Right ventricle myocardium inferior (tissue), 1 donor: ENCODE results near the gene HTT. TPM values are rescaled to one million over a fixed set of nuclear protein-coding genes. Genes with fewer than 3 reads are reported as not detected.

Source experiments
- ATAC-seq: fragments of 200-7000 bp; cut with Tn5 transposase; one replicate; pipeline ENCODE4 v1.9.1; 2020; ENCODE audit warnings: mild to moderate bottlenecking, moderate library complexity
- DNase-seq: peaks from one replicate; pipeline ENCODE4 v3.0.0; 2021; ENCODE audit errors: missing footprints
- intact Hi-C: fragments of 100-400 bp; cut with DNase I; formaldehyde crosslinking; loops from one replicate; pipeline ENCODE4 v1.11.0; 2022
- long read RNA-seq: library from polyadenylated mRNA; unstranded; transcript quantifications from one replicate; pipeline ENCODE4 v2.0.0, GENCODE V29; 2021
- total RNA-seq: library from RNA; stranded (reverse); fragmentation: NEBNext Ultra II Directional; extraction: Animal tissue kit (Norgen Biotek cat#: 25700); gene quantifications from one replicate; pipeline ENCODE4 v1.2.1, GENCODE V29; 2021
- donor health status: DM: no; HTN: yes; CAD: no; lungs with severe emphysema.

Gene HTT
- 24.2 TPM for total RNA-seq
- long read RNA-seq, partial matches to known transcripts: 4 of 7 reads
- long read RNA-seq, other reads (novel, unspliced or antisense): 3 of 7 reads

GRCh38 chr4:3074078-3074845 lies at the start of gene HTT, which contains the start of gene HTT-AS:
TSS of gene HTT (plus strand) at chr4:3074681. CDS start at chr4:3074826, 145 bp downstream.
TSS of gene HTT-AS (minus strand) at chr4:3074538.
- intact Hi-C loops: loop anchor here (10.0 kb wide), 1 partner anchor 539 kb away; the partner anchor contains the start of gene FAM193A
- DNase-seq (peak; percentile 98), ATAC-seq (peak; percentile 93)

- intact Hi-C loops: no loop called here
- DNase-seq (no peak), ATAC-seq (no peak)
Measured at GRCh38 chr4:3025881-3026280, 48.6 kb upstream of the HTT start.

- ATAC-seq (no peak), DNase-seq (no peak)
- intact Hi-C loops: no loop called here
Measured at GRCh38 chr4:3026540-3026939, 47.9 kb upstream of the HTT start.

GRCh38 chr4:3029464-3029863 lies 45.0 kb upstream of the HTT start:
- no peak for ATAC-seq
- intact Hi-C loops: no loop called here
- DNase-seq: no peak

- intact Hi-C loops: no loop called here
- no peak for ATAC-seq
- no peak for DNase-seq
Measured at GRCh38 chr4:3030566-3031356, 43.7 kb upstream of the HTT start.

GRCh38 chr4:3031357-3032082 lies 43.0 kb upstream of the HTT start:
- intact Hi-C loops: no loop called here
- DNase-seq: no peak
- ATAC-seq: peak; percentile 31

GRCh38 chr4:3034231-3034630 lies 40.2 kb upstream of the HTT start:
- intact Hi-C loops: no loop called here
- ATAC-seq (no peak), DNase-seq (no peak)

- intact Hi-C loops: loop anchor here (5.0 kb wide), 1 partner anchor 273 kb away; no protein-coding TSS in a partner anchor
- DNase-seq (no peak), ATAC-seq (no peak)
Measured at GRCh38 chr4:3035249-3035648, 39.2 kb upstream of the HTT start.

- no peak for ATAC-seq
- intact Hi-C loops: loop anchor here (5.0 kb wide), 1 partner anchor 273 kb away; no protein-coding TSS in a partner anchor
- DNase-seq: no peak
Measured at GRCh38 chr4:3035674-3036073, 38.8 kb upstream of the HTT start.

- ATAC-seq: no peak
- no peak for DNase-seq
- intact Hi-C loops: loop anchor here (5.0 kb wide), 1 partner anchor 274 kb away; no protein-coding TSS in a partner anchor
Measured at GRCh38 chr4:3036131-3036952, 38.1 kb upstream of the HTT start.

GRCh38 chr4:3037957-3038461 lies 36.5 kb upstream of the HTT start:
- ATAC-seq (peak; percentile 58), DNase-seq (peak; percentile 82)
- intact Hi-C loops: loop anchor here (5.0 kb wide), 1 partner anchor 276 kb away; no protein-coding TSS in a partner anchor

GRCh38 chr4:3039706-3040366 lies 34.6 kb upstream of the HTT start:
- intact Hi-C loops: loop anchor here (5.0 kb wide), 1 partner anchor 278 kb away; no protein-coding TSS in a partner anchor
- ATAC-seq (no peak), DNase-seq (no peak)

GRCh38 chr4:3040452-3041191 lies 33.9 kb upstream of the HTT start:
- no peak for ATAC-seq
- intact Hi-C loops: no loop called here
- no peak for DNase-seq

GRCh38 chr4:3041192-3042142 lies 33.0 kb upstream of the HTT start:
- intact Hi-C loops: no loop called here
- DNase-seq: peak; percentile 88
- ATAC-seq: peak; percentile 68

- DNase-seq (no peak), ATAC-seq (no peak)
- intact Hi-C loops: no loop called here
Measured at GRCh38 chr4:3042226-3042625, 32.3 kb upstream of the HTT start.
